Calu3 (cell line): ENCODE measurements around the gene MCTP2. TPM values are rescaled to one million over a fixed set of nuclear protein-coding genes. Genes with fewer than 3 reads are reported as not detected.

Experiments
- BruUV-seq: library from RNA; stranded (reverse); fragments of 400-500 nt; replicated peaks from 2 replicates; lab custom pipeline; 2021; lab: Mats Ljungman, UMichigan
- CTCF ChIA-PET: fragments of 300-600 bp; sonication (Branson Sonifier 250); formaldehyde crosslinking; loops from one replicate; lab custom pipeline; 2022; ENCODE audit warnings: antibody characterized with exemption; lab: Charles Lee
- DNase-seq: peaks from one replicate; pipeline ENCODE4 v3.0.0; 2022
- H3K27ac Mint-ChIP-seq: one replicate; pipeline ENCODE4 v1.8.0; 2022; ENCODE audit warnings: mixed read lengths; ENCODE audit not compliant: unreplicated experiment
- H3K27me3 Mint-ChIP-seq: one replicate; pipeline ENCODE4 v1.8.0; 2022; ENCODE audit warnings: mixed read lengths; ENCODE audit not compliant: unreplicated experiment
- H3K36me3 Mint-ChIP-seq: one replicate; pipeline ENCODE4 v1.8.0; 2022; ENCODE audit warnings: mild to moderate bottlenecking, moderate library complexity, mixed read lengths; ENCODE audit not compliant: insufficient read depth, unreplicated experiment
- H3K4me1 Mint-ChIP-seq: one replicate; pipeline ENCODE4 v1.8.0; 2022; ENCODE audit warnings: mild to moderate bottlenecking, low read depth, mixed read lengths; ENCODE audit not compliant: unreplicated experiment
- H3K4me3 Mint-ChIP-seq: one replicate; pipeline ENCODE4 v1.8.0; 2022; ENCODE audit warnings: mild to moderate bottlenecking, low read depth, moderate library complexity, mixed read lengths; ENCODE audit not compliant: unreplicated experiment
- H3K9me3 Mint-ChIP-seq: one replicate; pipeline ENCODE4 v1.8.0; 2022; ENCODE audit warnings: low read depth, mixed read lengths; ENCODE audit not compliant: unreplicated experiment
- CTCF ChIP-seq: fragments of 200-600 bp; IDR thresholded peaks from one replicate; pipeline ENCODE4 v1.8.0; 2022; ENCODE audit warnings: antibody characterized with exemption; ENCODE audit not compliant: unreplicated experiment
- intact Hi-C: fragments of 100-400 bp; cut with micrococcal nuclease; formaldehyde crosslinking; loops from one replicate; pipeline ENCODE4 v1.10.0; 2022; ENCODE audit not compliant: unreplicated experiment
- total RNA-seq: library from RNA; stranded (reverse); gene quantifications from 2 replicates; pipeline ENCODE4 v1.2.3, GENCODE V29; 2022

The MCTP2 gene
- total RNA-seq, 1 experiment from 2014 or later, result 30.1 TPM

DNA sequence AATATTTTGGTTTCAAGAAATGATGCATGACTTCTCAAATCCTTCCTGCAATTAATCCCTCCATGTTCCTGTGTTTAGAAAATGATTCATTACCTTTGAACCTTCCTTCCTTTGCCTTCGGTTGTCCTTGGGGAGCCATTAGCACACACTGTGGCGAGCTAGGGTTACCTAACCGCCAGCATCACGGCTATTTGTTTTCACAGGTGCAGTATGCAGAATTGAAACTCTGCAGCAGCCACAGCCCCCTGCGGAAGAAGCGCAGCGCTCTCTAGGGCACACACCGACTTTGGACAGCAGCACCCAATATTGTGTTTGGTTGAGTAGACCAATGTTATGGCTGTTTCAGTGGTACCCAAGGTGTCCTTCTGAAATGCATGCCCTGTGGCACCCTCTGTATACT is 247.4 kb downstream of the MCTP2 start:
- Mint-ChIP-seq H3K27me3 (no peaks in the 10 kb centered on the region), H3K36me3 (peaks cover 4% of the 10 kb centered on the region), H3K9me3 (peaks cover 5% of the 10 kb centered on the region), H3K27ac (no peak overlapping the region), H3K4me3 (no peak overlapping the region), H3K4me1 (no peaks in the 10 kb centered on the region)
- BruUV-seq, result no TSS peak
- no peak for DNase-seq
- TF ChIP-seq CTCF, result no peak
- CTCF ChIA-PET, result no interaction called here
- intact Hi-C loops, result no loop called here

GRCh38 chr15:94480289-94480834 is 249.0 kb downstream of the MCTP2 start:
- H3K9me3 Mint-ChIP-seq, result peaks cover 5% of the 10 kb centered on the region
- no peak for DNase-seq

DNA sequence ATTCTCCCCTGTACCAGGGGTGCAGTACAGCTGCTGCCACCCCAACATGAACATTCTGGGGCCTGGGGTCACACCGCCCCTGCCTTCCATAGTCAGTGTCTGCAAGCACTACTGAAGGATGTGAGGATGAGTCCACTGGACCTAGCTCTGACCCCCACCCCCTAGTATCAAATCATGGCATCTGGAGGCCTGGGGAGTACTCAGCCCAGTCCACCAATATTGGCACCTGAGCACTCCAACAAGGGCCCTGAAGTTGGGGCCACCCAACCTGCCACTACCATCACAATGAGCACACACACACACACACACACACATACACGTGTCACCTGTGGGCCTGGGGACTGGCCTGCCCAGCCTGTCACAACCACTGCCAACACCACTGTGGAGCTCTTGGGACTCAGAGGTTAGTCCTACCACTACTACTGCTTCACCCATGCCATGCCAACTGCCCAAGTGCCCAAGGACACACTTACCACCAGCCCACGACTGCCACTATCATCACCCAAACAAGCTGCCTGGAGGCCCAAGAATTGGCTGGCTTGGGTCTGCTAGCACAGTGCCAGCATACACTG is 253.9 kb downstream of the MCTP2 start:
- CTCF ChIA-PET, result interaction anchor here (0.7 kb wide), 1 partner anchor 28 kb away, joined by 3 read pairs; no protein-coding TSS in a partner anchor
- Mint-ChIP-seq H3K9me3 (peaks cover 10% of the 10 kb centered on the region), H3K27me3 (no peaks in the 10 kb centered on the region), H3K4me1 (peaks cover 10% of the 10 kb centered on the region), H3K4me3 (no peak overlapping the region), H3K36me3 (peaks cover 4% of the 10 kb centered on the region), H3K27ac (no peak overlapping the region)
- no peak for DNase-seq
- no TSS peak for BruUV-seq
- TF ChIP-seq CTCF, result no peak
- intact Hi-C loops, result no loop called here

More at GRCh38 chr15:94480289-94480834, 249.0 kb downstream of the MCTP2 start:
- CTCF ChIA-PET, result interaction anchor here (0.7 kb wide), 1 partner anchor 360 kb away, joined by 3 read pairs; no protein-coding TSS in a partner anchor
- BruUV-seq, result no TSS peak
- Mint-ChIP-seq H3K27ac (no peak overlapping the region), H3K27me3 (no peaks in the 10 kb centered on the region), H3K4me3 (no peak overlapping the region), H3K36me3 (peaks cover 4% of the 10 kb centered on the region), H3K4me1 (no peaks in the 10 kb centered on the region)
- intact Hi-C loops, result no loop called here
- TF ChIP-seq CTCF, result no peak

DNA sequence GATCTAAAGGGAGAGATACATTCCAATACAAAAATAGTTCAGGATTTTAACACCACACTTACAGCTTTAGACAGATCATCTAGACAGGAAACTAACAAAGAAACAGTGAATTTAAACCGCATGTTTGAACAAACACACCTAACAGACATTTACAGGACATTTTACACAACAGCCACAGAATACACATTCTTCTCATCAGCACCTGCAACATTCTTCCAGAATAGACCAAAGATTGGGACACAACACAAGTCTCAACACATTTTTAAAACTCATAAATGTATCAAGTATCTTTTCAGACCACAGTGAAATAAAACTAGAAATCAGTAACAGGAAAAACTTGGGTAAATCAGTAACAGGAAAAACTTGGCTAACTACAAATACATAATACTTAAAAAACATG is 256.3 kb downstream of the MCTP2 start:
- CTCF ChIA-PET, result no interaction called here
- intact Hi-C loops, result no loop called here
- Mint-ChIP-seq H3K9me3 (peaks cover 8% of the 10 kb centered on the region), H3K27ac (no peak overlapping the region), H3K27me3 (no peaks in the 10 kb centered on the region), H3K4me1 (peaks cover 10% of the 10 kb centered on the region), H3K36me3 (no peaks in the 10 kb centered on the region), H3K4me3 (no peak overlapping the region)
- no peak for TF ChIP-seq CTCF
- DNase-seq, result no peak
- no TSS peak for BruUV-seq
